Activated T-cell treated with anti-CD3 and anti-CD28 coated beads, Interleukin-2, amount 50 U/mL, for 48 hours (primary cell): ENCODE data around the gene CHST12.
A peak's percentile ranks its signal among the peaks of the same experiment; 100 is the strongest.
"Not testable (repeated sequence)": the region's sequence is repeated elsewhere in the genome, so short reads cannot be mapped to it uniquely, and the experiment has no call there.

Source experiments
- DNase-seq, 2 experiments: peaks; one replicate each; pipeline ENCODE4 v3.0.0-alpha.2; 2020

Gene CHST12

GRCh38 chr7:2437537-2438148 is 34.2 kb downstream of the CHST12 start:
- no peak for DNase-seq

GRCh38 chr7:2438186-2438585 is 34.8 kb downstream of the CHST12 start:
- DNase-seq: no peak

- no peak for DNase-seq
These were observed 35.4 kb downstream of the CHST12 start for GRCh38 chr7:2438775-2439174.

GRCh38 chr7:2440608-2441245 is 37.3 kb downstream of the CHST12 start:
- DNase-seq: no peak

GRCh38 chr7:2441430-2442058 is 38.1 kb downstream of the CHST12 start:
- no peak for DNase-seq

- DNase-seq: no peak
These were observed 40.1 kb downstream of the CHST12 start for GRCh38 chr7:2443491-2443890.

- DNase-seq: no peak
These were observed 41.1 kb downstream of the CHST12 start for GRCh38 chr7:2444476-2444875.

GRCh38 chr7:2445047-2445446 is 41.6 kb downstream of the CHST12 start:
- DNase-seq: no peak

- no peak for DNase-seq
These were observed 42.6 kb downstream of the CHST12 start for GRCh38 chr7:2445898-2446555.

GRCh38 chr7:2446676-2447075 is 43.3 kb downstream of the CHST12 start:
- DNase-seq: no peak

- no peak for DNase-seq
These were observed 47.0 kb downstream of the CHST12 start for GRCh38 chr7:2450198-2451107.

- DNase-seq: peak; percentile 89 to 91
These were observed 48.0 kb downstream of the CHST12 start for GRCh38 chr7:2451171-2452073.

GRCh38 chr7:2452074-2452507 is 48.7 kb downstream of the CHST12 start:
- DNase-seq: peak; percentile 42

- DNase-seq: no peak
These were observed 49.3 kb downstream of the CHST12 start for GRCh38 chr7:2452643-2453270.

GRCh38 chr7:2453849-2454248 is 50.4 kb downstream of the CHST12 start:
- DNase-seq: not testable (repeated sequence)

- no peak for DNase-seq
These were observed 56.3 kb downstream of the CHST12 start for GRCh38 chr7:2459674-2460073.

- DNase-seq: no peak
These were observed 56.8 kb downstream of the CHST12 start for GRCh38 chr7:2460188-2460587.

- no peak for DNase-seq
These were observed 57.2 kb downstream of the CHST12 start for GRCh38 chr7:2460641-2461040.

GRCh38 chr7:2461268-2462026 is 58.0 kb downstream of the CHST12 start:
- no peak for DNase-seq

GRCh38 chr7:2462731-2463130 is 59.3 kb downstream of the CHST12 start:
- no peak for DNase-seq
